ENCODE measurements around the gene LDAF1. TPM values are rescaled to one million over a fixed set of nuclear protein-coding genes. Genes with fewer than 3 reads are reported as not detected.
"Not testable (repeated sequence)": the region's sequence is repeated elsewhere in the genome, so short reads cannot be mapped to it uniquely, and the experiment has no call there.

The LDAF1 gene
- 10 to 100 TPM; 34.3 to 66.6 (median 37.5) TPM for total RNA-seq
- long read RNA-seq, donor 1, transcript TMEM159-201 (5 exons, 2,014 nt) = major isoform, 39 of 95 reads
- long read RNA-seq, donor 1, transcript TMEM159-202 (5 exons, 1,812 nt) = minor isoform, 38 of 95 reads
- long read RNA-seq, donor 1, partial matches to known transcripts = 2 of 95 reads
- long read RNA-seq, donor 1, other reads (novel, unspliced or antisense) = 11 of 95 reads
- long read RNA-seq, donor 2, transcript TMEM159-201 (5 exons, 2,014 nt) = minor isoform, 10 of 44 reads
- long read RNA-seq, donor 2, transcript TMEM159-202 (5 exons, 1,812 nt) = major isoform, 18 of 44 reads
- long read RNA-seq, donor 2, partial matches to known transcripts = 0 of 44 reads
- long read RNA-seq, donor 2, other reads (novel, unspliced or antisense) = 13 of 44 reads

GRCh38 chr16:21158208-21159110 is at the start of gene LDAF1:
Gene LDAF1, plus strand, starts transcription at chr16:21158674. Its CDS starts 2,509 bp downstream, at chr16:21161183.
- DNase-seq (peak; percentile 92 to 94 (median 92)), ATAC-seq (peak; percentile 96)
- no peaks in the 10 kb centered on the region for H3K9me3 ChIP-seq
- no peaks in the 10 kb centered on the region for H3K36me3 ChIP-seq (ENCODE audit: low read depth)
- intact Hi-C loops (cut with DNase I, micrococcal nuclease) = loop anchor here in 1 of 2 donors (10.0 kb wide), 1 partner anchor 146 kb away; no protein-coding TSS in a partner anchor
- peaks cover 17% of the 10 kb centered on the region for H3K4me1 ChIP-seq (ENCODE audit: low read depth)
- no peak for TF ChIP-seq CTCF (IDR thresholded peaks at IDR 0.05)
- H3K4me3 ChIP-seq = peak within 1 kb of the TSS; percentile 62

- H3K4me3 ChIP-seq; intact Hi-C loops (cut with DNase I, micrococcal nuclease); H3K36me3 ChIP-seq (ENCODE audit: low read depth); H3K9me3 ChIP-seq; ATAC-seq; DNase-seq; H3K4me1 ChIP-seq (ENCODE audit: low read depth): not testable (repeated sequence)
Observed at GRCh38 chr16:21115551-21115950, 42.9 kb upstream of the LDAF1 start.

- ATAC-seq = no peak
- H3K36me3 ChIP-seq (ENCODE audit: low read depth) = no peaks in the 10 kb centered on the region
- intact Hi-C loops (cut with DNase I, micrococcal nuclease) = no loop called here
- no peak for DNase-seq
- H3K4me3 ChIP-seq = no peak overlapping the region
- no peak for TF ChIP-seq CTCF (IDR thresholded peaks at IDR 0.05)
- no peaks in the 10 kb centered on the region for H3K4me1 ChIP-seq (ENCODE audit: low read depth)
- no peaks in the 10 kb centered on the region for H3K9me3 ChIP-seq
Observed at GRCh38 chr16:21116148-21116693, 42.3 kb upstream of the LDAF1 start.

- no peaks in the 10 kb centered on the region for H3K9me3 ChIP-seq
- ATAC-seq (no peak), DNase-seq (no peak)
- H3K36me3 ChIP-seq (ENCODE audit: low read depth) = no peaks in the 10 kb centered on the region
- intact Hi-C loops (cut with DNase I, micrococcal nuclease) = no loop called here
- TF ChIP-seq CTCF (IDR thresholded peaks at IDR 0.05) = no peak
- no peak overlapping the region for H3K4me3 ChIP-seq
- no peaks in the 10 kb centered on the region for H3K4me1 ChIP-seq (ENCODE audit: low read depth)
Observed at GRCh38 chr16:21117567-21117966, 40.9 kb upstream of the LDAF1 start.

- no peaks in the 10 kb centered on the region for H3K4me1 ChIP-seq (ENCODE audit: low read depth)
- ATAC-seq (peak; percentile 43), DNase-seq (no peak)
- intact Hi-C loops (cut with DNase I, micrococcal nuclease) = no loop called here
- no peaks in the 10 kb centered on the region for H3K36me3 ChIP-seq (ENCODE audit: low read depth)
- TF ChIP-seq CTCF (IDR thresholded peaks at IDR 0.05) = no peak
- H3K4me3 ChIP-seq = no peak overlapping the region
- no peaks in the 10 kb centered on the region for H3K9me3 ChIP-seq
Observed at GRCh38 chr16:21120976-21121520, 37.4 kb upstream of the LDAF1 start.
